NCI-H2196 treated with DMSO at 0.1 percent for 48 hours (cell line): Measurements from ENCODE around the gene RAB3IL1.
"Not testable (repeated sequence)": the region's sequence is repeated elsewhere in the genome, so short reads cannot be mapped to it uniquely, and the experiment has no call there.

Experiments used
- DNase-seq: peaks from one replicate; lab custom pipeline; 2025; ENCODE audit not compliant: unreplicated experiment; lab: John Stamatoyannopoulos, UW

RAB3IL1 gene

DNA sequence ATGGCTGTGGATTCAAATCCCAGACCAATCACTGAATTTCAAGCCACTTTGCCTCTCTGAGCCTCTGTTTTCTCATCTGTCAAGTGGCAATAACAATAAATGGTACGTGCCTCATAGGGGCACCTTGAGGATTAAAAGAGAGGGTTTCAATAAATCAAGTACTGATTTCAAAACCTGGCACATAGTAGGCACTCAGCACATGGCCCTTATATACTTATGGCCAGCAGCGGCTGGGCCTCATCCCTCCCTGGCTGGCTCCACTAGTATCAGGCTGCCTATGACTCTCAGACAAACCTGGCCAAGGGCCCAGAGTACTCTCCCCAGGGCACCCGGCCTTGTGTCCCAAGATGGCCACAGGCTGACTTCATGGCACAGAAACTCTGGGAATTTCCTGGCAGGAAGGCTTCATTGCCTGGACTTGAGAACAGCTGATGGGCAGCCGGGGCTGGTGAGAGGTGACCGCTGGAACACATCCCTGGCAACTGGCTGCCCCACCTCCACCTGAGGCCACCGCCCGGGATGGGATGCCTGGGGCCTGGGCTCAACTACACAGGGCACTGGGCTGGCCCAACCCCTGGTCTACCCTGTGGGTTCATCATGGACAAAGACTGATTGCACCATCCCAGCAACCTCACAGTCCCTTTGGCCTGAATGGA, 29.4 kb downstream of the RAB3IL1 start:
- peak; percentile 31 for DNase-seq

DNA sequence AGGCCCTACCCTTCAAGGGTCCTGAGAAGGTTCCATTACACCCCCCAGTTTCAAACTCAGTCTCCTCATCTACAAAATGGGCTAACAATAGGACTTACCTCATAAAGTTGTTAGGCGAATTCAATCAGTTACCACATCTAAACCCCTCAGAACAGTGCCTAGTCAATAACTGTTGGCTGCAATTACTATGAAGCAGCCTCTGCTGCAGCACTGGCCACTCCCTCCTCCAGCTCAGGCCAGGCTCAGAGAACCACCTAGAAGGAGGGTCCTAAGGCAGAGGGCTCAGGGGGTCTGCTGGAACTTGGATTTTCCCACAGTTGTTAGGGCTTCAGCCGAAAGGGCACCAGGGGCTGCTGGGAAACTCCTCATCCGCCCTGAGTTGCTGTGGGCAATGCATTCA, 30.7 kb downstream of the RAB3IL1 start:
- DNase-seq = no peak

GRCh38 chr11:61885784-61886580, 31.4 kb downstream of the RAB3IL1 start:
- no peak for DNase-seq

DNA sequence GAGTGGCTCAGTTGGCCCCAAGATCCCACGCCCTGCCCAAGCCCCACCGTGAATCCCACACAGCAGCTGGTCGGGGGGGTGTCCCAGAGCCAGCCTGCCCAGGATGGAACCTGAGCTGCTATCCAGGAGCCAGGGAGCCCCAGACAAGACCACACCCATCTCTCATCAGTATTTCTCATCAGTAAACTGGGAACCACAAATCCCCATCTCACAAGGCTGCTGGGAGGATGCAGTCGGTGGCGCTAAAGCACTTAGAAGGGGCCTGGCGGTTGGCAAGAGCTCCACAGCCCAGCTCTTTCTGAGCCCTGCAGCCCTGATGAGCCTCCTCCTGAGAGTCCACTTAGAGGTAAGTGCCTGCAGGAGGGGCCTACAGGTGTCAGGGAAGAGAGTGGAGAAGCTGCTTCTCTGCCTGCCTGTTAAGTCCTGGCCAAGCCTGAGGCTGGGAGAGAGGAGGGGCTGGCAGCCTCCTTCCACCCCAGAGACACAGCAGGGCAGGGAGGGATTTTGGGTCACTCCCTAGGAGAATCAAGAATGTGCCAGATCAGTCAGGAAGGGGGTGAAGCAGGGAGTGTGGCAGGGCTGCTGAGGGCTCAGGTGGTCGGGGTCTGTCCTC, 32.1 kb downstream of the RAB3IL1 start:
- DNase-seq = peak; percentile 6

- no peak for DNase-seq
Measured at GRCh38 chr11:61883947-61884346, 33.4 kb downstream of the RAB3IL1 start.

- no peak for DNase-seq
Measured at GRCh38 chr11:61883327-61883726, 34.0 kb downstream of the RAB3IL1 start.

- no peak for DNase-seq
Measured at GRCh38 chr11:61882879-61883278, 34.5 kb downstream of the RAB3IL1 start.

DNA sequence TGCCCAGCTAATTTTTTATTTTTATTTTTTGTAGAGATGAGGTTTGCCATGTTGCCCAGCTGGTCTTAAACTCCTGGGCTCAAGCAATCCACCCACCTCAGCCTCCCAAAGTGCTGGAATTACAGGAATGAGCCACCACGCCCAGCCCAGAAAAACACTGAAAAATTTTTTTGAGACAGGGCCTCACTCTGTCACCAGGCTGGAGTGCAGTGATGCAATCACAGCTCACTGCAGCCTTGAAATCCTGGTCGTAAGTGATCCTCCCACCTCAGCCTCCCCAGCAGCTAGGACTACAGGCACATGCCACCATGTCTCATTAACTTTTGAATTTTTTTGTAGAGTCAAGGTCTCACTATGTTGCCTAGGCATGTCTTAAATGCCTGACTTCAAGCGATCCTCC, 35.1 kb downstream of the RAB3IL1 start:
- DNase-seq = not testable (repeated sequence)

GRCh38 chr11:61881397-61881796, 36.0 kb downstream of the RAB3IL1 start:
- no peak for DNase-seq

DNA sequence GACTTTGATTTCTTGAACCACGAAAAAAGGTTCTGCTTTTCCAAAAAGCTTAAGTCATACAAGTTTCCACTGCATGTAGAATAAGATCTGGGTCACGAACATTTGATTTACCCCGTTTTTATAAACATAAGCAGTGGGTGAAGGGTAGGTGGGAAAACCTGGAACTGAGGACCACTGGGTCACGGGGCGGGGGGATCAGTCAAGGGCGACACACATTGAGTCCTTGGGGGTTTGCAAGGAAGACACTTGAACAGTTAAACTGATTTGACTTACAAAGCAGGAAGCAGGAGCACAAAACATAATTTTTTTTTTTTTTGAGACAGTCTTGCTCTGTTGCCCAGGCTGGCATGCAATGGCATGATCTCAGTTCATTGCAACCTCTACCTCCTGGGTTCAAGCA, 36.9 kb downstream of the RAB3IL1 start:
- DNase-seq = no peak

GRCh38 chr11:61880031-61880430, 37.3 kb downstream of the RAB3IL1 start:
- no peak for DNase-seq

GRCh38 chr11:61879152-61879551, 38.2 kb downstream of the RAB3IL1 start:
- DNase-seq = no peak

- DNase-seq = no peak
Measured at GRCh38 chr11:61875698-61876097, 41.7 kb downstream of the RAB3IL1 start.

DNA sequence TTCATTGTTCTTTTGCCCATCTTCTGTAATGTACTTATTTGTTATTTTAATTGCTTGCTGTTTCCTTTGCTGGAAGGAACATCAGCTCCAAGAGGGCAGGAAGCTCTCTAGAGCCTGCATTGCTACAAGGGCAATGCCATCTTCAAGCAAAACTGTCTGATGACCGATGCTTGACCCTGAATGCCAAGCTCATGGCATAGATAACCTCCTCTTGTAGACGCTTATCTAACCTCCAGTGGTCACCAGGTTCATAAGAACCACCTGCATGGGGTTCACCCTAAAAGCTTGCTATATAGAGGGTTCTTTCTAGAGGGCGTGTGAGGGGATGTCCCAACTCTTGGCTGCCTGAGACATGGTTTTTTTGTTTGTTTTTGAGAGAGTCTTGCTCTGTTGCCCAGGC, 42.5 kb downstream of the RAB3IL1 start:
- no peak for DNase-seq

- no peak for DNase-seq
Measured at GRCh38 chr11:61874377-61874809, 43.0 kb downstream of the RAB3IL1 start.

DNA sequence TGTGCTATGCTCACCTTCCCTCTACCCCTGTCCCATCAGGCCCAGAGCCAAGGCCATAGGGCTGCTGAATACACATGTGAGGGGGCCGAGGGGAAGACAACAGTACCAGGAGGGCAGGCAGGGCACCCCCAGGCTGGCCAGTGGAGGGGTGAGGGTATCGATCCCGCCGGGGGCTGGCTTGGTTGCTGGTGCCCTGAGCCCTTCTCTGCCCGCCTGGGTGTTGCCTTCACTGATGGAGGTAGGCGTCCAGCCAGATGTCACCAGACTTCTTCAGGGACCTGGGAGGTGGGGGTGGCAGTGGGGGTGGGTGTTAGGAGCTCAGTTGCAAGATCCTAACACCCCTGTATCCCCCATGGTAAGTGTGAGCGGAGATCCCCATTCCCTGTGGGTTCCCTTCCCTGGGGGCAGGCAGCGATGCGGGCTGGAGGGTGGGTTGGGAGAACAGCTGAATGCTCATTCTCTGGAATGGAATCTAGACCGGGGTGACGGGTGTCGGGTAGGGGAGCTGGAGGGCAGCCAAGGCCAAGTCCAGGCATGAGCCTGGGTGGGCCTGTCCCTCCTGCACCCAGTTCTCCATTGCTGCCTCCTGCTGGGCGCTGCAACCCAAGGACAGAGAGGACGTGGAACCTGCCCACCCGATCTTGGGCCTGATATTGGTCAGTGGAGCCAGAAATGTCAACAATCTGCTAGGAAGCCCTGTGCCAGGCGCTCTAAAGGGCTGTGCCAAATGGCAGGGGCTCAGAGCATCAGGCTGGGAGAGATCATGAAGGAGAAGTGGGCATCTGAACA, 43.6 kb downstream of the RAB3IL1 start:
- no peak for DNase-seq

- no peak for DNase-seq
Measured at GRCh38 chr11:61872935-61873565, 44.3 kb downstream of the RAB3IL1 start.

DNA sequence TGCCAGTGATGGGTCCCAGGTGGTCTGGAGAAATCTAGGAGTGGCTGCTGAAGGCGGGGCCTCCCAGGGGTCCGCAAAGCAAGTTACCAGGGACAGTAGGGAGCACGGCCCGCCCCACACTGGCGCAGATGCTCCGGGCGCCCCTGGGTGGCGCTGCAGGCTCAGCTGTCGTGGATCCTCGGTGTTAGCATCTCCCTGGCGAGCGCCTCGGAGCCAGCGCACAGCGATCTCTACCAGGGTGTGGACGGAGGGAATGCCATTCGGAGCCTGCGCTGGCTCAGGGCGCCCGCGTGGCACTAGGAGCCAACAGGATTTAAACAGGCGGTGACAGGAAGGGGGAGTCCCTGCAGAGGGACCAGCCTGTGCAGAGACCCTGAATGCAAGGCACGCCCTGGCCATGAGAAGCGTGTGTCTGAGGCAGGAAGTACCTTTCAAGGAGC, 46.2 kb downstream of the RAB3IL1 start:
- peak; percentile 16 for DNase-seq

DNA sequence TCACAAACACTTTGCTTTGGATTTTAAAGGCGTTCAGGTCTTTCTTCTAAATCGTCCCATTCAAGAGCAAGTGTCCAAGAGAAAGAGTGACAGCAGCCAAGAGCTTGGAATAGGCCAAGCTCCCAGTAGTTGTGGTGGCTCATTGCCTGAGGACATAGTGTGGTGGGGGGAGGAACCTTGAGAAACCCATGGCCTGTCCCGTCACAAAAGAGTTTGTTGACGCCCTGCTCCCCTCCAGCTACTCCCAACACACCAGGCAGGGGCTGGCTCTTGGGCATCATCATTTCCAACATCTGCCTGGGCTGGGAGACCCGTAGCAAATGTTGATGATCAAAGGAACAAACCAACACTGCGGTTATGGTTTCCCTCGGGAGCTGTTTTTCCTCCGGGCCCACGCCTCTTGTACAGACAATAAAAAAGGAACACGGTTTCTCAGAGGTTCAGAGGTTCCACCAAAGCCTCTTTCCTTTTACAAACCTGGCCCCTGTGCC, 46.8 kb downstream of the RAB3IL1 start:
- no peak for DNase-seq

- no peak for DNase-seq
Measured at GRCh38 chr11:61869708-61870451, 47.5 kb downstream of the RAB3IL1 start.
